Lower lobe of right lung (tissue), 2 donors: Measurements from ENCODE around the gene FAM53C. TPM values are rescaled to one million over a fixed set of nuclear protein-coding genes. Genes with fewer than 3 reads are reported as not detected.
A peak's percentile ranks its signal among the peaks of the same experiment; 100 is the strongest.

Source experiments
- ATAC-seq, 2 donors: fragments of 200-7000 bp; cut with Tn5 transposase; one replicate each; pipeline ENCODE4 v1.9.1; 2020 to 2022; ENCODE audit warnings: mild to moderate bottlenecking in 2 of 2, moderate library complexity in 2 of 2
- DNase-seq: peaks from one replicate; pipeline ENCODE4 v3.0.0-alpha.2; 2020
- H3K27ac ChIP-seq: fragments of 200-600 bp; one replicate; pipeline ENCODE4 v1.8.0; 2022
- H3K27me3 ChIP-seq: fragments of 200-600 bp; one replicate; pipeline ENCODE4 v1.8.0; 2022; ENCODE audit warnings: low read depth
- H3K36me3 ChIP-seq: fragments of 200-600 bp; one replicate; pipeline ENCODE4 v1.8.0; 2022; ENCODE audit warnings: mild to moderate bottlenecking
- H3K4me1 ChIP-seq: fragments of 200-600 bp; one replicate; pipeline ENCODE4 v1.8.0; 2022
- H3K4me3 ChIP-seq: fragments of 200-600 bp; one replicate; pipeline ENCODE4 v1.8.0; 2022; ENCODE audit warnings: mild to moderate bottlenecking
- H3K9me3 ChIP-seq: fragments of 200-600 bp; one replicate; pipeline ENCODE4 v1.8.0; 2022
- intact Hi-C: fragments of 100-400 bp; cut with DNase I; formaldehyde crosslinking; loops from one replicate; pipeline ENCODE4 v1.11.0; 2022
- total RNA-seq: library from RNA; stranded (reverse); fragmentation: NEBNext Ultra II Directional; extraction: Animal tissue kit (Norgen Biotek cat#: 25700); gene quantifications from one replicate; pipeline ENCODE4 v1.2.1, GENCODE V29; 2021
- TF ChIP-seq, protein P1 (sequence below): fragments of 200-600 bp; IDR thresholded peaks from one replicate; pipeline ENCODE4 v1.8.0; 2022; ENCODE audit warnings: antibody characterized with exemption, mild to moderate bottlenecking
- donor health status: DM: no; HTN: yes; CAD: no; lungs with severe emphysema.

Gene FAM53C
- total RNA-seq, 1 donor from 2014 or later = 23.3 TPM

DNA sequence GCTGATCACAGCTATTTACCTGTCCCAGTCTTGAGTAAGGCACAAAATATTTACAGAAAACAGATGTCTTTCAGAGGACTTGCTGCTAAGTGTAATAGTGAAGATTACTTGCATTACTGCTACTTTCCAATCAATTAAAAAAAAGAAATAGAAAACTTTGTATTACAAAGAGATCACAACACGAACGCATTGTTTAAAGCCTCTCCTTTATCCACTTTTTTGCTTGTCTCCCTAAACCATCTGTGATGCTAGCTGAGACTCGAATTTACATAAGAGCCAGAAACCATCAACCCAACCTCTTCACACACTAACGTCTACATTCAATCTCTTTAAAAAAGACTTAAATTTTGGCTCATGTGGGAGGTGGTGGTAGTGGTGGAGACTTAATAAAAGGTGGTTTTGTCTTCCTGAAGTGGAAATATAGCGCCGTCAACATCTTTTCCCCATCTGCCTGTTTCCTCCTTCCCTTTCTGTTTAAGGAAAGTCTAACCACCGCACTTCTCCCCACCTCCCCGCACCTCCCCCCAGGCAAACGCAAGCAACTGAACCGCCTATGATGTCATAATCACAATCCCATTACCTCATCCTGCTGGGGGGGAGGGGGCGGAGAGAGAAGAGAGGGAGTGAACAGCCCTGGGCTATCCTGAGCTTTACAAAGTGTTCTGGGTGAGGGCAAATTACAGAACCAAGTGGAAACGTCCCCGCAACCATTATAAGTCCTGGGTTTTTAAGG lies 948 bp upstream of the FAM53C start:
- no peaks in the 10 kb centered on the region for H3K9me3 ChIP-seq
- H3K27ac ChIP-seq = peak overlapping the region; percentile 99
- peak overlapping the region; percentile 89 for H3K4me3 ChIP-seq
- no peaks in the 10 kb centered on the region for H3K27me3 ChIP-seq
- H3K4me1 ChIP-seq = peaks cover 21% of the 10 kb centered on the region
- TF ChIP-seq, protein P1, sequence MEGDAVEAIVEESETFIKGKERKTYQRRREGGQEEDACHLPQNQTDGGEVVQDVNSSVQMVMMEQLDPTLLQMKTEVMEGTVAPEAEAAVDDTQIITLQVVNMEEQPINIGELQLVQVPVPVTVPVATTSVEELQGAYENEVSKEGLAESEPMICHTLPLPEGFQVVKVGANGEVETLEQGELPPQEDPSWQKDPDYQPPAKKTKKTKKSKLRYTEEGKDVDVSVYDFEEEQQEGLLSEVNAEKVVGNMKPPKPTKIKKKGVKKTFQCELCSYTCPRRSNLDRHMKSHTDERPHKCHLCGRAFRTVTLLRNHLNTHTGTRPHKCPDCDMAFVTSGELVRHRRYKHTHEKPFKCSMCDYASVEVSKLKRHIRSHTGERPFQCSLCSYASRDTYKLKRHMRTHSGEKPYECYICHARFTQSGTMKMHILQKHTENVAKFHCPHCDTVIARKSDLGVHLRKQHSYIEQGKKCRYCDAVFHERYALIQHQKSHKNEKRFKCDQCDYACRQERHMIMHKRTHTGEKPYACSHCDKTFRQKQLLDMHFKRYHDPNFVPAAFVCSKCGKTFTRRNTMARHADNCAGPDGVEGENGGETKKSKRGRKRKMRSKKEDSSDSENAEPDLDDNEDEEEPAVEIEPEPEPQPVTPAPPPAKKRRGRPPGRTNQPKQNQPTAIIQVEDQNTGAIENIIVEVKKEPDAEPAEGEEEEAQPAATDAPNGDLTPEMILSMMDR = no peak
- H3K36me3 ChIP-seq = peaks cover 12% of the 10 kb centered on the region
- DNase-seq (peak; percentile 83), ATAC-seq (peak; percentile 75 to 81)
- intact Hi-C loops = no loop called here

DNA sequence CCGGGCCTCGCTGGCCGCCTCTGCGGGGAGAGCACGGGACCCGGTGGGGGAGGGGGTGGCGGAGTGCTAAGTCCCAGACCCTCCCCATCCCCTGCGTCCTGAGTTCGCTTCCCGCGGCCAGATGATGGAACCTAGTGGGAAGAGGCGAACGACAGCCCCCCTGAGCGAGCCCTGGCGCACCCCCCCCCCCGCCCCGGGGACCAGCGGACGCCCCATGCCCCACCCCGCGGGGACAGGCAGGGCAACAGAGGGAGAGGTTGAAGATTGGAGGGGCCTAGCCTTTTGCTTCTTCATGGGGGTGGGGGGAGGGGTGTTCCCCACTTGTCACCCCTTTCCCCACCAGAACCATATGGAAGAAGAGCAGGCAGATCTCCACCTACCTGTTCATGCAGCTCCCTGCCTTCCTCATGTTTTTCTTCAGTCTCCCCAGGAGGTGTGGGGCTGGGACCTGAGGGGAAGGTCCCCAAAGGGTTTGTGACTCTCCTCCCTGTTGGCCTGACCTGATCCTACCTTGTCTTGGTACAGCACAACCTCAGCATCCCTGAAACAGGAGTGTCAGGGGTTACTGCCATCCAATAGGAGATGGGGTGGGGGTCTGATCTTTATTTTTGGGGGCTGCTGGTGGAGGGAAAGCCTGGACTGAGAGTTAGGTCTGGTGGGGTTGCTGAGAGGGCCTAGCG lies 485 bp downstream of the FAM53C start:
- peaks cover 17% of the 10 kb centered on the region for H3K4me1 ChIP-seq
- peaks cover 26% of the 10 kb centered on the region for H3K36me3 ChIP-seq
- peak in 1 of 2 donors; percentile 3 for ATAC-seq

DNA sequence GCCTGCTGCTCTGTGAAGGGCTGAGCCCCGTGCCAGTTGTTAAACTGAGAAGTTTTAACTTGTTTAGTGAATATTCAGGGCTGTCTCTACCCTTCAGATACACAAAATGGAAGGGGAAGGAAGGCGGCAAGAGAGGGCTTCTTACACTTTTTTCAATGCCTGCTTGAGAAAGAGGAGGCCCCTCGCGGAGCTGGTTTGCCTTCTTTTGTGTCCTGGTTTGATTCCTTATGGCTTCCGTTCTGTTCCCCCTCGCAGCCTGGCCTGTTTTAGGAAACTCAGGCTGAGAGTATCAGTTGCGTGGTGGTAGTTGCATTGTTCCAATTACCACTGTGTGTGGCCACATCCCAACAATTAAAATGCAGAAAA lies 1.0 kb downstream of the FAM53C start:
- H3K4me3 ChIP-seq = peak overlapping the region; percentile 89
- TF ChIP-seq, protein P1 = no peak
- no peaks in the 10 kb centered on the region for H3K9me3 ChIP-seq
- H3K27ac ChIP-seq = peak overlapping the region; percentile 99
- ATAC-seq = no peak
- no peaks in the 10 kb centered on the region for H3K27me3 ChIP-seq
- intact Hi-C loops = no loop called here
- H3K4me1 ChIP-seq = peaks cover 17% of the 10 kb centered on the region
- DNase-seq = no peak
- peaks cover 31% of the 10 kb centered on the region for H3K36me3 ChIP-seq

More for the DNA sequence above, 485 bp downstream of the FAM53C start:
- TF ChIP-seq, protein P1 = no peak
- Histone ChIP-seq H3K9me3 (no peaks in the 10 kb centered on the region), H3K4me3 (peak overlapping the region; percentile 89), H3K27ac (peak overlapping the region; percentile 99), H3K27me3 (no peaks in the 10 kb centered on the region)
- no peak for DNase-seq
- intact Hi-C loops = no loop called here

DNA sequence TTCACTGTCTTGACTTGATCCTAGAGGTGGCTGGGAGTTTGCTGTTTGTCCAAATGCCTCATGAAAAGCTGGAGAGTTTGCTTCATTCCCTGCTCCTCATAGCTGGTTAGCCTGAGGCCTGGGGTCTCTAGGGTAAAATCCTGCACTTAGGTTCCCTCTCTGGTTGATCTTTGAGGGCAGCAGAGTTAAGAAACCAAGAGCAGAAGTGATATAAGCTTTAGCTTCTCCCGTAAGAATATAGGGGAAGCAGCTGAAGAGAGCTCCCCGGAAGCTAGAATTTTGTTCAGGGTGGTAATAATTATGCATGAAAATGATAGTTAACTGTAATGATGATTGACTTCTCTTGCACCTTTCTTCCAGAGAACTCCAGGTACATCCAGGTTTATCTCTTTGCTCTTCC lies 1.4 kb downstream of the FAM53C start:
- intact Hi-C loops = no loop called here
- TF ChIP-seq, protein P1 = no peak
- ATAC-seq (no peak), DNase-seq (no peak)
- H3K4me3 ChIP-seq = peak overlapping the region; percentile 89
- H3K27me3 ChIP-seq = no peaks in the 10 kb centered on the region
- peaks cover 17% of the 10 kb centered on the region for H3K4me1 ChIP-seq
- no peaks in the 10 kb centered on the region for H3K9me3 ChIP-seq
- peak overlapping the region; percentile 99 for H3K27ac ChIP-seq
- peaks cover 35% of the 10 kb centered on the region for H3K36me3 ChIP-seq

DNA sequence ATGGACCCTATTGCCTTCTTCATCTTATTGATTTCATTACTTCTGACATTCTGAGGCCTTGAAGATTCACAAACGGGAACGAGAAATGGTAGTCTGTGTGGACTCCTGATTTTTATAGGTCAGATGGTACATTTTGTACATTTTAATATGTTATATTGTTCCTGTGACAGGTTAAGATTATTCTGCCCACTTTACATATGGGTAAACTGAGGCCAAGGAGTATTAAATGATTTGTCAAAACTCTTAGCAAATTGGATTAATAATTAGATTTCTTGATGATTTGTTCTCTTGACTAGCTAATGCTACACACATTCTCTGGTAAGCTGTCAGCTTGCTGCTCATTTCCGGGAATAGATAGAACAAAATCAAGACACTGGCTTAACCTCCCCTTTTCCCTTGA lies 1.9 kb downstream of the FAM53C start:
- ATAC-seq = no peak
- peaks cover 40% of the 10 kb centered on the region for H3K36me3 ChIP-seq
- intact Hi-C loops = no loop called here
- H3K27ac ChIP-seq = peak overlapping the region; percentile 99
- no peaks in the 10 kb centered on the region for H3K27me3 ChIP-seq
- H3K4me1 ChIP-seq = peaks cover 17% of the 10 kb centered on the region
- DNase-seq = no peak
- H3K9me3 ChIP-seq = no peaks in the 10 kb centered on the region
- peak overlapping the region; percentile 89 for H3K4me3 ChIP-seq
- TF ChIP-seq, protein P1 = no peak
